HEK293 (cell line): ENCODE measurements around the gene SMIM22.

Experiments used
- CTCF ChIA-PET: fragments of 350-600 bp; formaldehyde crosslinking; extraction: SDS; loops from one replicate; lab custom pipeline; 2021; ENCODE audit warnings: antibody characterized with exemption; lab: Yijun Ruan, JAX
- POLR2A ChIA-PET: fragments of 300-600 bp; formaldehyde crosslinking; extraction: SDS; loops from one replicate; lab custom pipeline; 2020; ENCODE audit warnings: antibody characterized with exemption, inconsistent platforms; lab: Yijun Ruan, JAX
- H3K27ac ChIP-seq: fragments of 200-500 bp; sonication (Bioruptor generic); 2 replicates; pipeline ENCODE4 v1.5.1; 2014; ENCODE audit warnings: low read depth, low read length, control low read depth, inconsistent platforms; ENCODE audit errors: extremely low read depth
- H3K36me3 ChIP-seq, 2 experiments: fragments of 200-500 bp in 1 of 2; sonication (Bioruptor generic) in 1 of 2; 1 replicate in 1 of 2; 2 replicates in 1 of 2; pipeline ENCODE4 v1.5.1; 2014 to 2017; ENCODE audit warnings: inconsistent platforms in 2 of 2, low read length in 2 of 2; ENCODE audit not compliant: control insufficient read depth in 2 of 2, insufficient read depth in 1 of 2
- H3K4me1 ChIP-seq: fragments of 200-500 bp; sonication (Bioruptor generic); 2 replicates; pipeline ENCODE4 v1.5.1; 2014; ENCODE audit warnings: mild to moderate bottlenecking, low read length, inconsistent platforms; ENCODE audit not compliant: control insufficient read depth, insufficient read depth
- H3K4me3 ChIP-seq: 2 replicates; pipeline ENCODE4 v1.5.1; 2011; ENCODE audit warnings: low read depth, mild to moderate bottlenecking, control low read depth, low read length, moderate library complexity
- H3K9me3 ChIP-seq: fragments of 200-500 bp; sonication (Bioruptor generic); 2 replicates; pipeline ENCODE4 v1.5.1; 2014; ENCODE audit warnings: low read depth, low read length, inconsistent platforms; ENCODE audit not compliant: control insufficient read depth, insufficient read depth
- MZF1 ChIP-seq: fragments of 450-650 bp; formaldehyde crosslinking; IDR thresholded peaks from 2 replicates; pipeline ENCODE4 v1.5.1; 2017; ENCODE audit warnings: missing biosample characterization, missing genetic modification characterization, borderline replicate concordance
- RBAK ChIP-seq: fragments of 450-650 bp; formaldehyde crosslinking; IDR thresholded peaks from 2 replicates; pipeline ENCODE4 v1.5.1; 2016; ENCODE audit warnings: missing biosample characterization, missing genetic modification characterization
- WT1 ChIP-seq: fragments of 450-650 bp; formaldehyde crosslinking; IDR thresholded peaks from 2 replicates; pipeline ENCODE4 v1.5.1; 2016; ENCODE audit warnings: missing biosample characterization, missing genetic modification characterization
- ZNF138 ChIP-seq: fragments of 450-650 bp; formaldehyde crosslinking; IDR thresholded peaks from 2 replicates; pipeline ENCODE4 v1.5.1; 2016; ENCODE audit warnings: missing biosample characterization, missing genetic modification characterization, borderline replicate concordance
- ZNF157 ChIP-seq: fragments of 450-650 bp; formaldehyde crosslinking; IDR thresholded peaks from 2 replicates; pipeline ENCODE4 v1.5.1; 2016; ENCODE audit warnings: missing biosample characterization, missing genetic modification characterization
- ZNF202 ChIP-seq: fragments of 450-650 bp; formaldehyde crosslinking; IDR thresholded peaks from 2 replicates; pipeline ENCODE4 v1.5.1; 2016; ENCODE audit warnings: missing biosample characterization, missing genetic modification characterization, borderline replicate concordance
- ZNF214 ChIP-seq: fragments of 450-650 bp; formaldehyde crosslinking; IDR thresholded peaks from 2 replicates; pipeline ENCODE4 v1.5.1; 2017; ENCODE audit warnings: missing biosample characterization, mild to moderate bottlenecking, missing genetic modification characterization, borderline replicate concordance
- ZNF248 ChIP-seq: fragments of 450-650 bp; formaldehyde crosslinking; IDR thresholded peaks from 2 replicates; pipeline ENCODE4 v1.5.1; 2017; ENCODE audit warnings: missing biosample characterization, missing genetic modification characterization
- ZNF544 ChIP-seq: fragments of 450-650 bp; formaldehyde crosslinking; IDR thresholded peaks from 2 replicates; pipeline ENCODE4 v1.5.0; 2017; ENCODE audit warnings: missing biosample characterization, missing genetic modification characterization
- ZNF549 ChIP-seq: fragments of 450-650 bp; IDR thresholded peaks from 2 replicates; pipeline ENCODE4 v1.5.1; 2018; ENCODE audit warnings: missing biosample characterization, missing genetic modification characterization, mild to moderate bottlenecking, inconsistent platforms, moderate library complexity
- ZNF560 ChIP-seq: fragments of 450-650 bp; formaldehyde crosslinking; IDR thresholded peaks from 2 replicates; pipeline ENCODE4 v1.5.1; 2017; ENCODE audit warnings: missing biosample characterization, missing genetic modification characterization, borderline replicate concordance
- ZNF658 ChIP-seq: fragments of 450-650 bp; formaldehyde crosslinking; IDR thresholded peaks from 2 replicates; pipeline ENCODE4; 2016; ENCODE audit warnings: missing biosample characterization, missing genetic modification characterization
- ZNF670 ChIP-seq: fragments of 450-650 bp; formaldehyde crosslinking; IDR thresholded peaks from 2 replicates; pipeline ENCODE4 v1.5.1; 2016; ENCODE audit warnings: missing biosample characterization, missing genetic modification characterization, low read depth
- TF ChIP-seq, protein P1 (sequence below): fragments of 450-650 bp; formaldehyde crosslinking; IDR thresholded peaks from 2 replicates; pipeline ENCODE4 v1.5.1; 2016; ENCODE audit warnings: missing biosample characterization, missing genetic modification characterization
- TF ChIP-seq, protein P2 (sequence below): fragments of 450-650 bp; formaldehyde crosslinking; IDR thresholded peaks from 2 replicates; pipeline ENCODE4 v1.5.1; 2016; ENCODE audit warnings: missing biosample characterization, missing genetic modification characterization
- TF ChIP-seq, protein P3 (sequence below): fragments of 450-650 bp; formaldehyde crosslinking; IDR thresholded peaks from 2 replicates; pipeline ENCODE4 v1.5.1; 2016; ENCODE audit warnings: missing biosample characterization, missing genetic modification characterization
- TF ChIP-seq, protein P4 (sequence below): IDR thresholded peaks from 2 replicates; pipeline ENCODE4 v1.6.1; 2011; ENCODE audit warnings: mild to moderate bottlenecking, low read depth, low read length, borderline replicate concordance
- TF ChIP-seq, protein P5 (sequence below): fragments of 450-650 bp; formaldehyde crosslinking; IDR thresholded peaks from 2 replicates; pipeline ENCODE4 v1.5.1; 2016; ENCODE audit warnings: missing biosample characterization, missing genetic modification characterization

The SMIM22 gene

DNA sequence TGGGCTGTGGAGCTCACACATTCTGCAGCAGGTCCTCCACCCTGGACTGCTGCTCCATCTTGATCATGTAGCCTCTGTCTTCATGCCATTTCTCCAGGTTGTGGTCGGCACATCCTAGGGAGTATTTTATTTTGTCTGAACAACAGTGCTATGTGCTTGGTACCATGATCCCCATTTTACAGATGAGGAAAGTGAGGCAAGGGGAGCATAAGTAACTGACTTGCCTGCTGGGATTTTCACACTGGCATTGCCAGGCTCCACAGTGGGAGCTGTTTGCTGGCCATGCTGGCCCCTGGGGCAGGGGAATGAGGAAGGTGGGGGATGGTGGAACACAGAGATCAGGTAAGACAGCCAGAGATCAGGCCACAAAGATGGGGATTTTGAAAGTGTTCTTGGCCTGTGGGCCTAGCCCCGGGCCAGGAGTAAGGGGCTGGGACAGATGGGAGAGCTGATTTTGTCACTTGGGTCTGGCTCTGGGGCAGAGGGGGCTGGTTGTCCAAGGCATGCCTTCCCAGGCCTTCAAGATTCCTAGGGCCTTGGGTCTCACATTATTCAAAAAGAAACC, 18.9 kb upstream of the SMIM22 start (continued):
- TF ChIP-seq, protein P1, sequence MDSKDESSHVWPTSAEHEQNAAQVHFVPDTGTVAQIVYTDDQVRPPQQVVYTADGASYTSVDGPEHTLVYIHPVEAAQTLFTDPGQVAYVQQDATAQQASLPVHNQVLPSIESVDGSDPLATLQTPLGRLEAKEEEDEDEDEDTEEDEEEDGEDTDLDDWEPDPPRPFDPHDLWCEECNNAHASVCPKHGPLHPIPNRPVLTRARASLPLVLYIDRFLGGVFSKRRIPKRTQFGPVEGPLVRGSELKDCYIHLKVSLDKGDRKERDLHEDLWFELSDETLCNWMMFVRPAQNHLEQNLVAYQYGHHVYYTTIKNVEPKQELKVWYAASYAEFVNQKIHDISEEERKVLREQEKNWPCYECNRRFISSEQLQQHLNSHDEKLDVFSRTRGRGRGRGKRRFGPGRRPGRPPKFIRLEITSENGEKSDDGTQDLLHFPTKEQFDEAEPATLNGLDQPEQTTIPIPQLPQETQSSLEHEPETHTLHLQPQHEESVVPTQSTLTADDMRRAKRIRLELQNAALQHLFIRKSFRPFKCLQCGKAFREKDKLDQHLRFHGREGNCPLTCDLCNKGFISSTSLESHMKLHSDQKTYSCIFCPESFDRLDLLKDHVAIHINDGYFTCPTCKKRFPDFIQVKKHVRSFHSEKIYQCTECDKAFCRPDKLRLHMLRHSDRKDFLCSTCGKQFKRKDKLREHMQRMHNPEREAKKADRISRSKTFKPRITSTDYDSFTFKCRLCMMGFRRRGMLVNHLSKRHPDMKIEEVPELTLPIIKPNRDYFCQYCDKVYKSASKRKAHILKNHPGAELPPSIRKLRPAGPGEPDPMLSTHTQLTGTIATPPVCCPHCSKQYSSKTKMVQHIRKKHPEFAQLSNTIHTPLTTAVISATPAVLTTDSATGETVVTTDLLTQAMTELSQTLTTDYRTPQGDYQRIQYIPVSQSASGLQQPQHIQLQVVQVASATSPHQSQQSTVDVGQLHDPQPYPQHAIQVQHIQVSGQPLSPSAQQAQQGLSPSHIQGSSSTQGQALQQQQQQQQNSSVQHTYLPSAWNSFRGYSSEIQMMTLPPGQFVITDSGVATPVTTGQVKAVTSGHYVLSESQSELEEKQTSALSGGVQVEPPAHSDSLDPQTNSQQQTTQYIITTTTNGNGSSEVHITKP (tag by site-specific recombination) = no peak
- TF ChIP-seq ZNF544 (tag by site-specific recombination) (no peak), ZNF214 (no peak)

DNA sequence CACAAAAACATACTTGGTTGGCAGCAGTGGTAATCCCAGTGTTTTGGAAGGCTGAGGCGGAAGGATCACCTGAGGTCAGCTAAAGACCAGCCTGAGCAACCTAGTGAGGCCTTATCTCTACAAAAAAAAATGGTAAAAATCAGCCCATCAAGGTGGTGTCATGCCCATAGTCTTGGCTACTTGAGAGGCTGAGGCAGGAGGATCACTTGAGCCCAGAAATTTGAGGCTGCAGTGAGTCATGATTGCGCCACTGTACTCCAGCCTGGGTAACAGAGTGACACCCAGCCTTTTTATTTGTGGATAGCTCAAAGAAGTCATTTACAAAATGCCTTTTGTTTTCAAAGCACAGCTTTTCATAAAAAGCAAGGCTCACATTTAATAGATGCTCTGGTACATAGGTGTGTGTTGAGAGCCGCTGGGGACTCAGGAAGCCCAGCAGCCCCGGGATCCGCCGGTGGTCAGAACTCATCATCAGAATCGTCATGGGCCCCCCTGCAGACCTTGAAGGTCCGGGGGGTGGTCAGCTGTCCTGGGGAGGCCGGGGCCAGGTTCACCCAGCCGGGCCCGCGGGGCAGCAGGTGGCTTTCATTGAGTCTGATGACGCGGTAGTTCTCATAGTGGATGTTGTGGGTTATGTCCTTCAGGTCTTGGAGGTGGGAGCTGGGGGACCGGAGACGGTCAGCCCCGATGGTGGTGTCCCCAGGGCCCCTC, 17.7 kb upstream of the SMIM22 start:
- TF ChIP-seq, protein P2, sequence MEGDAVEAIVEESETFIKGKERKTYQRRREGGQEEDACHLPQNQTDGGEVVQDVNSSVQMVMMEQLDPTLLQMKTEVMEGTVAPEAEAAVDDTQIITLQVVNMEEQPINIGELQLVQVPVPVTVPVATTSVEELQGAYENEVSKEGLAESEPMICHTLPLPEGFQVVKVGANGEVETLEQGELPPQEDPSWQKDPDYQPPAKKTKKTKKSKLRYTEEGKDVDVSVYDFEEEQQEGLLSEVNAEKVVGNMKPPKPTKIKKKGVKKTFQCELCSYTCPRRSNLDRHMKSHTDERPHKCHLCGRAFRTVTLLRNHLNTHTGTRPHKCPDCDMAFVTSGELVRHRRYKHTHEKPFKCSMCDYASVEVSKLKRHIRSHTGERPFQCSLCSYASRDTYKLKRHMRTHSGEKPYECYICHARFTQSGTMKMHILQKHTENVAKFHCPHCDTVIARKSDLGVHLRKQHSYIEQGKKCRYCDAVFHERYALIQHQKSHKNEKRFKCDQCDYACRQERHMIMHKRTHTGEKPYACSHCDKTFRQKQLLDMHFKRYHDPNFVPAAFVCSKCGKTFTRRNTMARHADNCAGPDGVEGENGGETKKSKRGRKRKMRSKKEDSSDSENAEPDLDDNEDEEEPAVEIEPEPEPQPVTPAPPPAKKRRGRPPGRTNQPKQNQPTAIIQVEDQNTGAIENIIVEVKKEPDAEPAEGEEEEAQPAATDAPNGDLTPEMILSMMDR = no peak
- TF ChIP-seq WT1 (tag by site-specific recombination) (no peak), RBAK (tag by site-specific recombination) (no peak), ZNF202 (tag by site-specific recombination) (no peak), ZNF248 (tag by site-specific recombination) (no peak), ZNF670 (tag by site-specific recombination) (no peak), ZNF549 (tag by site-specific recombination) (no peak), ZNF544 (tag by site-specific recombination) (no peak)
- TF ChIP-seq, protein P3, sequence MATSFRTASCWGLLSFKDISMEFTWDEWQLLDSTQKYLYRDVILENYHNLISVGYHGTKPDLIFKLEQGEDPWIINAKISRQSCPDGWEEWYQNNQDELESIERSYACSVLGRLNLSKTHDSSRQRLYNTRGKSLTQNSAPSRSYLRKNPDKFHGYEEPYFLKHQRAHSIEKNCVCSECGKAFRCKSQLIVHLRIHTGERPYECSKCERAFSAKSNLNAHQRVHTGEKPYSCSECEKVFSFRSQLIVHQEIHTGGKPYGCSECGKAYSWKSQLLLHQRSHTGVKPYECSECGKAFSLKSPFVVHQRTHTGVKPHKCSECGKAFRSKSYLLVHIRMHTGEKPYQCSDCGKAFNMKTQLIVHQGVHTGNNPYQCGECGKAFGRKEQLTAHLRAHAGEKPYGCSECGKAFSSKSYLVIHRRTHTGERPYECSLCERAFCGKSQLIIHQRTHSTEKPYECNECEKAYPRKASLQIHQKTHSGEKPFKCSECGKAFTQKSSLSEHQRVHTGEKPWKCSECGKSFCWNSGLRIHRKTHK (tag by site-specific recombination) = no peak
- TF ChIP-seq, protein P4, sequence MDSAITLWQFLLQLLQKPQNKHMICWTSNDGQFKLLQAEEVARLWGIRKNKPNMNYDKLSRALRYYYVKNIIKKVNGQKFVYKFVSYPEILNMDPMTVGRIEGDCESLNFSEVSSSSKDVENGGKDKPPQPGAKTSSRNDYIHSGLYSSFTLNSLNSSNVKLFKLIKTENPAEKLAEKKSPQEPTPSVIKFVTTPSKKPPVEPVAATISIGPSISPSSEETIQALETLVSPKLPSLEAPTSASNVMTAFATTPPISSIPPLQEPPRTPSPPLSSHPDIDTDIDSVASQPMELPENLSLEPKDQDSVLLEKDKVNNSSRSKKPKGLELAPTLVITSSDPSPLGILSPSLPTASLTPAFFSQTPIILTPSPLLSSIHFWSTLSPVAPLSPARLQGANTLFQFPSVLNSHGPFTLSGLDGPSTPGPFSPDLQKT = no peak
- ChIA-PET POLR2A (no interaction called here), CTCF (no interaction called here)
- Histone ChIP-seq H3K4me3 (no peak overlapping the region), H3K36me3 (no peaks in the 10 kb centered on the region), H3K9me3 (no peaks in the 10 kb centered on the region), H3K4me1 (peaks cover 2% of the 10 kb centered on the region; the same call in 1 of the 2 replicates), H3K27ac (no peak overlapping the region)

DNA sequence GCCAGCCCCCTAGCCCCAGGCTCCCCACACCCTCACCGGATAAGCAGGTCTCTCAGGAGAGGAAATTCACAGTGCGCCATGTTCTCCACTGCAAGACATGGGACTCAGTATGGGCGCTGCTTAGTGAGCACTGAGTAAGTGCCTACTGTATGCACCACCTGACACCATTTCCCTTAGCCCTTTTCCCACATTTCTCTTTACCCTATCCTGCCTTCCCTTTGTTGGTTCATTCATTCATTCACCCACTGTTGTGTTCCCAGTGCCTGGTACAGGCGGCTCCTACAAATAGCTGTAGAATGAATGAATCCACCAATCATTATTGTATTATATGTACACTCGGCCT, 17.1 kb upstream of the SMIM22 start:
- Histone ChIP-seq H3K4me1 (peaks cover 2% of the 10 kb centered on the region; the same call in 1 of the 2 replicates), H3K27ac (no peak overlapping the region), H3K36me3 (no peaks in the 10 kb centered on the region), H3K9me3 (no peaks in the 10 kb centered on the region), H3K4me3 (no peak overlapping the region)
- CTCF ChIA-PET = no interaction called here
- POLR2A ChIA-PET = no interaction called here
- TF ChIP-seq, protein P5, sequence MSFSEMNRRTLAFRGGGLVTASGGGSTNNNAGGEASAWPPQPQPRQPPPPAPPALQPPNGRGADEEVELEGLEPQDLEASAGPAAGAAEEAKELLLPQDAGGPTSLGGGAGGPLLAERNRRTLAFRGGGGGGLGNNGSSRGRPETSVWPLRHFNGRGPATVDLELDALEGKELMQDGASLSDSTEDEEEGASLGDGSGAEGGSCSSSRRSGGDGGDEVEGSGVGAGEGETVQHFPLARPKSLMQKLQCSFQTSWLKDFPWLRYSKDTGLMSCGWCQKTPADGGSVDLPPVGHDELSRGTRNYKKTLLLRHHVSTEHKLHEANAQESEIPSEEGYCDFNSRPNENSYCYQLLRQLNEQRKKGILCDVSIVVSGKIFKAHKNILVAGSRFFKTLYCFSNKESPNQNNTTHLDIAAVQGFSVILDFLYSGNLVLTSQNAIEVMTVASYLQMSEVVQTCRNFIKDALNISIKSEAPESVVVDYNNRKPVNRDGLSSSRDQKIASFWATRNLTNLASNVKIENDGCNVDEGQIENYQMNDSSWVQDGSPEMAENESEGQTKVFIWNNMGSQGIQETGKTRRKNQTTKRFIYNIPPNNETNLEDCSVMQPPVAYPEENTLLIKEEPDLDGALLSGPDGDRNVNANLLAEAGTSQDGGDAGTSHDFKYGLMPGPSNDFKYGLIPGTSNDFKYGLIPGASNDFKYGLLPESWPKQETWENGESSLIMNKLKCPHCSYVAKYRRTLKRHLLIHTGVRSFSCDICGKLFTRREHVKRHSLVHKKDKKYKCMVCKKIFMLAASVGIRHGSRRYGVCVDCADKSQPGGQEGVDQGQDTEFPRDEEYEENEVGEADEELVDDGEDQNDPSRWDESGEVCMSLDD (tag by site-specific recombination) = no peak
- no peak for TF ChIP-seq ZNF658
- no peak for TF ChIP-seq MZF1
- TF ChIP-seq ZNF138 = no peak
- TF ChIP-seq ZNF560 (tag by site-specific recombination) = no peak
- no peak for TF ChIP-seq ZNF157 (tag by site-specific recombination)
